Skeletal muscle satellite cell (primary cell): ENCODE results near the gene SKOR1.

Experiments used
- H3K27me3 ChIP-seq: 2 replicates; pipeline ENCODE4 v1.7.0; 2013; ENCODE audit warnings: low read length; ENCODE audit not compliant: control insufficient read depth, insufficient read depth
- H3K36me3 ChIP-seq: 2 replicates; pipeline ENCODE4 v1.7.0; 2013; ENCODE audit warnings: mild to moderate bottlenecking, control low read depth, low read length; ENCODE audit not compliant: insufficient read depth
- H3K4me1 ChIP-seq: 2 replicates; pipeline ENCODE4 v1.7.0; 2013; ENCODE audit warnings: low read length; ENCODE audit not compliant: control insufficient read depth, insufficient read depth
- H3K4me2 ChIP-seq: 2 replicates; pipeline ENCODE4 v1.7.0; 2013; ENCODE audit warnings: mild to moderate bottlenecking, low read length
- H3K4me3 ChIP-seq: 2 replicates; pipeline ENCODE4 v1.7.0; 2013; ENCODE audit warnings: low read length
- H3K9ac ChIP-seq: 2 replicates; pipeline ENCODE4 v1.7.0; 2013; ENCODE audit warnings: mild to moderate bottlenecking, low read depth, low read length, moderate library complexity
- H3K9me3 ChIP-seq: replicated peaks from 2 replicates; pipeline ENCODE4 v1.7.0; 2013; ENCODE audit warnings: mild to moderate bottlenecking, control low read depth, low read length

SKOR1 gene

DNA sequence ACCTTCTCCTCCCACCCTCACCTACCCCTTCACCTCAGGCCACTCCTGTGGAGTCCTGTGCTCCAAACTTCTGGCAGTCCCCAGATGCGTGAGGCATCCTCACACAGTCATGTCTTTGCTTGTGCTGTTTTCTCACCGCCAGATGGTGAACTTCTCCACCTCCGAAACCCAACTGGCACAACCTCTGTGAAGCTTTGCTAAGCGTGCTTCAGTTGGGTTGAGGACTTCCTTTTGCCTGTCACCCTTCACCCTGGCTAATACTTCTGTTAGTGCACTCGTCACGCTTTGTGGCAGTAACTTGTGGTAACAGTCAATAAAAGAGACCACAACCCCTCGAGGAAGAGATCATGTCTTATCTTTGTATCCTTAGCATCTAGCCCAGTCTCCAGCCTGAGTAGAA is 42.0 kb upstream of the SKOR1 start:
- no peak overlapping the region for H3K4me3 ChIP-seq
- no peak overlapping the region for H3K9ac ChIP-seq
- H3K4me2 ChIP-seq = no peak overlapping the region
- H3K9me3 ChIP-seq = no peaks in the 10 kb centered on the region
- no peaks in the 10 kb centered on the region for H3K4me1 ChIP-seq
- peaks cover 2% of the 10 kb centered on the region for H3K36me3 ChIP-seq
- no peaks in the 10 kb centered on the region for H3K27me3 ChIP-seq

GRCh38 chr15:67784090-67784781 is 41.1 kb upstream of the SKOR1 start:
- no peak overlapping the region for H3K4me3 ChIP-seq
- no peaks in the 10 kb centered on the region for H3K9me3 ChIP-seq
- no peaks in the 10 kb centered on the region for H3K4me1 ChIP-seq
- no peak overlapping the region for H3K9ac ChIP-seq
- H3K36me3 ChIP-seq = peaks cover 2% of the 10 kb centered on the region
- no peaks in the 10 kb centered on the region for H3K27me3 ChIP-seq
- H3K4me2 ChIP-seq = no peak overlapping the region

DNA sequence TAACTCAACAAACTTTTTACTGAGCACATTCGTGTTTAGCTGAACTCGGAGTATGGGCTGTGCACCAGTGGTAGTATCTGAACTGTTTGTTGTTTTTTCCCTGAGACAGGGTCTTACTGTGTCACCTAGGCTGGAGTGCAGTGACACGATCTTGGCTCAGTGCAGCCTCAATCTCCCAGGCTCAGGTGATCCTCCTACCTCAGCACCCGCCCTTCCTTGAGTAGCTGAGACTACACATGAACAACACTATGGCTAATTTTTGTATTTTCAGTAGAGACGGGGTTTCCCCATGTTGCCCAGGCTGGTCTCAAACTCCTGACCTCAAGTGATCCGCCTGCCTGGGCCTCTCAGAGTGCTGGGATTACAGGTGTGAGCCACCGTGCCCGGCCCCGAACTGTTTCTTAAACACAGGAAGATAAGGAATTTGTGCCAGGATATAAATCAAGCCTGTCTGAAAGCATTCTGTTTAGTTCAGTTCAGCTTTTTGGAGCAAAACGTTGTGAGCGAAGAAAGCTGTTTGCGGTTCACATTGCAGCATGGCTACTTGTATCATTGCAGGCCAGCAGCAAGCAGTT is 40.4 kb upstream of the SKOR1 start:
- H3K9me3 ChIP-seq = no peaks in the 10 kb centered on the region
- H3K4me1 ChIP-seq = no peaks in the 10 kb centered on the region
- H3K27me3 ChIP-seq = no peaks in the 10 kb centered on the region
- no peak overlapping the region for H3K9ac ChIP-seq
- peaks cover 2% of the 10 kb centered on the region for H3K36me3 ChIP-seq
- no peak overlapping the region for H3K4me3 ChIP-seq
- no peak overlapping the region for H3K4me2 ChIP-seq

DNA sequence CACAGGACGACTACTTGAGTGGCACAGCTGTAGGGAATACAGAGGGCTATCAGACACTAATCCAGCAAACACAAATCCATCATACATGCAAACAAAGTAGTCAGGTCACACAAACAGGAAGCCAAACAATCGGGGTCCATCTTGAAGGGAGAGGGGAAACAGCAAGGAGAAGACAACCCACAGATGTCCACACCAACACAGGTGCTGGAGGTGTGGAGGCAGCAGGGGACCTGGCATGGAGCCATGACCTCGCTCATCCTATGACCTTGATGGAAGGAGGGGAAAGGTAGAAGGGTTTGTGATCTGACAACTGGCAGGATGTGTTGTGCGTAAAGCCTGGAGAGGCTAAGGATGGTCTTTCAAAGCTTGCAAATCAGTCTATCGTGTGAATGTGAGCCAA is 39.9 kb upstream of the SKOR1 start:
- Histone ChIP-seq H3K9ac (no peak overlapping the region), H3K27me3 (no peaks in the 10 kb centered on the region), H3K9me3 (no peaks in the 10 kb centered on the region), H3K4me1 (no peaks in the 10 kb centered on the region), H3K4me2 (no peak overlapping the region), H3K36me3 (peaks cover 2% of the 10 kb centered on the region), H3K4me3 (no peak overlapping the region)

GRCh38 chr15:67786646-67787045 is 38.7 kb upstream of the SKOR1 start:
- Histone ChIP-seq H3K4me1 (no peaks in the 10 kb centered on the region), H3K9me3 (no peaks in the 10 kb centered on the region), H3K9ac (no peak overlapping the region)

DNA sequence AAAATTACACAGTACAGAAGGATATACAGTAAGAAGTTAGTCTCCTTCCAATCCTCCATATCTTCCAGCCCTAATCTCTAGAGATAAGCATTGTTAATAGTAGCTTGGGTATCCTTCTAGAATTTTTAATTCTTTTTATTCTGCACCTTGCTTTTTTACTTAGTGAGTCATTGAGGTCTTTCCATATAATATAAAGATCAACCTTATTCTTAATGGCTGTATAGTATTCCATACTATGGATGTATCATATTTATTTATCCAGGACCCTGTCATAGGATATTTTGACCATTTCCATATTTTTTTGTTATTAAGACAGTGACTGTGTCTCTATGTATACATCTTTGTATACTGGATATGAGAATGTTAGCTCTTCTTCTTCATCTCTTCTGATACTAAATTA is 36.3 kb upstream of the SKOR1 start:
- no peak overlapping the region for H3K4me3 ChIP-seq
- no peaks in the 10 kb centered on the region for H3K27me3 ChIP-seq
- no peaks in the 10 kb centered on the region for H3K9me3 ChIP-seq
- H3K4me1 ChIP-seq = no peaks in the 10 kb centered on the region
- H3K36me3 ChIP-seq = peaks cover 2% of the 10 kb centered on the region
- H3K4me2 ChIP-seq = no peak overlapping the region
- no peak overlapping the region for H3K9ac ChIP-seq

More at GRCh38 chr15:67786646-67787045, 38.7 kb upstream of the SKOR1 start:
- Histone ChIP-seq H3K4me3 (no peak overlapping the region), H3K4me2 (no peak overlapping the region), H3K27me3 (no peaks in the 10 kb centered on the region), H3K36me3 (peaks cover 2% of the 10 kb centered on the region)

DNA sequence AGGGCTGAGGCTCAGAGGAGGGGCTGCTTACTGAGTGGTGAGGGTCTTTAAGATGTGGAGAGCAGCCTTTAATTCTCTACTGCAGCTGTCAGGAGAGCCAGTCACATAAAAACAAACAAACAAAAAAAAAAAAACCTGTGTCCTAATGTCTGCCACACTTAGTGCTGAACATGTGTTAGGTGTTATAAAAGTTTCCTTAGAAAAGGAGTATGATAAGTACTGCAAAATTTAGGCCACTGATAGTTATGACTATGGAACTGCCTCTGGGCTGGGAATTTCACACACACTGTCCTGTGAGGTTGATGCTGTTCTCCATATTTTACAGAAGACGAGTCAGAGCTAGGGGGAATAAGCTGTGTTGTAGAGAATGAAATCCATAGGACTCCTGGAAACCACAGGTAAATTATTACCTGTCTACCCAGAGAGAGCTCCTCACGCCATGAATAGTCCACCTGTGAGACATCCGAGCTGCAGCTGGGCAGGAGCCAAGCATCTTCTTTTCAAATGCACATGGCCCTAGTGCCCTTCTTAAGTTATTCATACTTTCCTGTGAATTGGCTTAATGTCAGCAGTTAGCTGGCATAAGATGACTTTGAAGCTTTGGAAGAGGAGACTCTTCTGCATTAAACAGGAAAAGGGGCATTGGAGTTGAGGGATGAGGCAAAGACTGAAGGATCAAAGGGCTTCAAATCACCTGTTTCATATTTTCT is 34.5 kb upstream of the SKOR1 start:
- Histone ChIP-seq H3K9me3 (peaks cover 3% of the 10 kb centered on the region), H3K4me2 (no peak overlapping the region), H3K36me3 (no peaks in the 10 kb centered on the region), H3K4me3 (no peak overlapping the region), H3K27me3 (no peaks in the 10 kb centered on the region), H3K4me1 (no peaks in the 10 kb centered on the region), H3K9ac (no peak overlapping the region)

GRCh38 chr15:67792250-67792942 is 32.9 kb upstream of the SKOR1 start:
- Histone ChIP-seq H3K4me2 (no peak overlapping the region), H3K9me3 (peaks cover 3% of the 10 kb centered on the region), H3K36me3 (no peaks in the 10 kb centered on the region), H3K27me3 (no peaks in the 10 kb centered on the region), H3K4me1 (no peaks in the 10 kb centered on the region), H3K9ac (no peak overlapping the region), H3K4me3 (no peak overlapping the region)

DNA sequence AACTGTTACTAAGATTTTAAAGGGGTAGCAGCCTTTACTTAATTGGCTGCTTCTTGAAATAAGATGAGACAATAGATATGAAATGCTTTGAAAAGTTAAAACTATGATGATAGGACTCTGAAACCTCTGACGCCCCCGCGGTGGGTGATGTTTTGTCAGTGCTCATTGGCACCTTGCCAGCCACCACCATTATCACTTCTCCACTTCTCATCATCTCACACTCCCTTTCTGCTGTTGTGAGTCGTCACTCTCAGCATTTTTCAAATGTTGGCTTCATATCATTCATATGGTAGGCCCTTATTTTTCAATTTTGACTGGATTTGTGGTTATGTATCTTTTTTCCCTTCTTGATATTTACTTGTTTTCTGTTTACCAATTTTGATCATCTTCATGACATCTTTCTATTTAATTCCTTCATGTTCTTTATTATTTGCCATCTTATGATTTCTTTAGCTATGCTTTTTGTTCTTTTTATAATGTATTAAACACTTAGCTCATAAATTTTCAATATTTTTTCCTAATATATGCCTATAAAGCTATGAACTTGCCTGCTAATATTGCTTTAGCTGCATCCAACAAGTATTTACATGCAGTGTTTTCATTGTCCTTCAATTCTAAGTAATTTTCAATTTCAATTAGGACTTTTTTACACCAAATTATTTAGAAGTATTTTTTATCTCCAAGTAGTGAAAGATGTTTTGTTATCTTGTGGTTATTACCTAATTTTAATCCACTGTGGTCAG is 30.3 kb upstream of the SKOR1 start:
- no peak overlapping the region for H3K4me2 ChIP-seq
- H3K9me3 ChIP-seq = peaks cover 3% of the 10 kb centered on the region
- H3K4me3 ChIP-seq = no peak overlapping the region

GRCh38 chr15:67796196-67797127 is 28.8 kb upstream of the SKOR1 start:
- Histone ChIP-seq H3K27me3 (no peaks in the 10 kb centered on the region), H3K9me3 (peaks cover 3% of the 10 kb centered on the region), H3K36me3 (no peaks in the 10 kb centered on the region), H3K4me1 (no peaks in the 10 kb centered on the region), H3K9ac (no peak overlapping the region), H3K4me3 (no peak overlapping the region), H3K4me2 (no peak overlapping the region)

More for the DNA sequence above, 30.3 kb upstream of the SKOR1 start:
- no peaks in the 10 kb centered on the region for H3K36me3 ChIP-seq
- H3K9ac ChIP-seq = no peak overlapping the region
- no peaks in the 10 kb centered on the region for H3K27me3 ChIP-seq
- no peaks in the 10 kb centered on the region for H3K4me1 ChIP-seq
